ENCODE measurements around the gene ZMAT5. TPM values are rescaled to one million over a fixed set of nuclear protein-coding genes. Genes with fewer than 3 reads are reported as not detected.

The ZMAT5 gene
- total RNA-seq, 1 experiment from 2014 or later: 38.2 TPM

GRCh38 chr22:29753808-29754657, 12.8 kb downstream of the ZMAT5 start:
- DNase-seq (ENCODE audit: low read depth): peak; percentile 11

DNA sequence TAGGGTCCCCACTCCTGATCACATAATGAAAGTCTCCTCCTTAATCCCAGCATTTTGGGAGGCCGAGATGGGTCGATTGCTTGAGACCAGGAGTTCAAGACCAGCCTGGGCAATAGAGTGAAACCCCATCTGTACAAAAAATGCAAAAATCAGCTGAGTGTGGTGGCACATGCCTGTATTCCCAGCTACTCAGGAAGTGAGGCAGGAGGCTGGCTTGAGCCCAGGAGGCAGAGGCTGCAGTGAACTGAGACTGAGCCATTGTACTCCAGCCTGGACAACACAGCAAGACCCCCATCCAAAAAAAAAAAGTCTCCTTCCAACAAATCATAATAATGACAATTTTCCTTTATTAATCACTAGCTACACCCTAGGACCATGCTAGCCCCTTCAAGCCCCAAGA, 15.1 kb downstream of the ZMAT5 start:
- no peak for DNase-seq (ENCODE audit: low read depth)

- DNase-seq (ENCODE audit: low read depth): no peak
These were observed 16.0 kb downstream of the ZMAT5 start for GRCh38 chr22:29750559-29751538.

DNA sequence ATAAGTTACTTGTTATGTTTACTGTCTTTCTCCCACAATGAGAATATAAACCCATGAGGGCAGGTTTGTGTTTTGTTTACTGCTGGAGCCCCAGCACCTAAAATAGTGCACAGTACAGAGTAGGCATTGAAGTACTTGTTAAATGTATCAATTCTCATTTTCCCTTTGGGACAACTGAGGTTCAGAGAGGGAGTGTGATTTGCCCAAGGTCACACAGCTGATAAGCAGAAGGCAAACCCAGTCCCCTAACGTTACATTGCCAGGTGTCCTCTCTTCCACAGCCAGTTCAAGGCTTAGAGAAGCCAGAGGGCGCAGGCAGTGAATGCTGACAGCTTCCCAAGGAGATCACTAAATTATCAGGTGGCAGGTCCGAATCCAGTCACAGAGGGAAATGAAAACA, 16.8 kb downstream of the ZMAT5 start:
- no peak for DNase-seq (ENCODE audit: low read depth)

- DNase-seq (ENCODE audit: low read depth): no peak
These were observed 18.4 kb downstream of the ZMAT5 start for GRCh38 chr22:29748248-29748893.

GRCh38 chr22:29747832-29748231, 19.0 kb downstream of the ZMAT5 start:
- no peak for DNase-seq (ENCODE audit: low read depth)

DNA sequence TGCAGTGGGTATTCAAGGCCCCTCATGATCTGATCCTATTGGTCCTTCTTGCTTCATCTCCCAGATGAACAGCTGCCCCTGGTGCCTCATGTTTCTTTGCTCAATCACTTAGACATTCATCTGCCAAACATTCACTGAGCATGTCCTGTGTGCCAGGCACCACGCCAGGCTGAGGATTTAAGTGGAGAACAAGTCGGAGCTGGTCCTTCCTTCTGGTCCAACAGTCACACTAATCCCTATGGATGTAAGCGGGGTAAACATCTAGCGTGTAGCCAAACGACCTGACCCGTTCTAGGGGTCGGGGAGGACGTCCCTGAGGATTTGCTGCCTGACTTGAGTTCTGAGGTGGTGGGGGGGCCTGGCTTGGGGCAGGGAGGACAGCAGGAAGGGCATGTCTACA, 21.9 kb downstream of the ZMAT5 start:
- peak; percentile 97 for DNase-seq (ENCODE audit: low read depth)

DNA sequence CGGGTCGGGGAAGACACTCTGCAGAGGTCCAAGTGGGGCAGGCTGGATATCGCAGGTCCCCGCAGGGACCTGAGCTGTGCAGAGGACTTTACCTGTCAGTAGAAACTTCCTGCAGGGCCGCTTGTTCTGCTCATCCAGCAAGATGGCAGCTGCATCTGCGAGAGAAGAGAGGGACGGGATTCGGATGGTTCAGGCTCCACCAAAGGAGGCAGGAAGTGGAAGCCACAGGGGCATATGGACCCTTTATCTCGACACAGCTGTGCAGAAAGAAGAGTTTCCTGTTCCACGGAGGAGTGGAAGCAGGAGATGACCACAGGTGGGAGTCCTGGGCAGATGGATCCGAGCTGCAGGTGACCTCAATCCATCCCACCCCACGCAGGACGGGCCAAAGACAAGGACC, 24.5 kb downstream of the ZMAT5 start:
- DNase-seq (ENCODE audit: low read depth): no peak

GRCh38 chr22:29741926-29742325, 24.9 kb downstream of the ZMAT5 start:
- no peak for DNase-seq (ENCODE audit: low read depth)

- DNase-seq (ENCODE audit: low read depth): no peak
These were observed 26.6 kb downstream of the ZMAT5 start for GRCh38 chr22:29740216-29740615.

- DNase-seq (ENCODE audit: low read depth): no peak
These were observed 27.4 kb downstream of the ZMAT5 start for GRCh38 chr22:29739346-29739875.

DNA sequence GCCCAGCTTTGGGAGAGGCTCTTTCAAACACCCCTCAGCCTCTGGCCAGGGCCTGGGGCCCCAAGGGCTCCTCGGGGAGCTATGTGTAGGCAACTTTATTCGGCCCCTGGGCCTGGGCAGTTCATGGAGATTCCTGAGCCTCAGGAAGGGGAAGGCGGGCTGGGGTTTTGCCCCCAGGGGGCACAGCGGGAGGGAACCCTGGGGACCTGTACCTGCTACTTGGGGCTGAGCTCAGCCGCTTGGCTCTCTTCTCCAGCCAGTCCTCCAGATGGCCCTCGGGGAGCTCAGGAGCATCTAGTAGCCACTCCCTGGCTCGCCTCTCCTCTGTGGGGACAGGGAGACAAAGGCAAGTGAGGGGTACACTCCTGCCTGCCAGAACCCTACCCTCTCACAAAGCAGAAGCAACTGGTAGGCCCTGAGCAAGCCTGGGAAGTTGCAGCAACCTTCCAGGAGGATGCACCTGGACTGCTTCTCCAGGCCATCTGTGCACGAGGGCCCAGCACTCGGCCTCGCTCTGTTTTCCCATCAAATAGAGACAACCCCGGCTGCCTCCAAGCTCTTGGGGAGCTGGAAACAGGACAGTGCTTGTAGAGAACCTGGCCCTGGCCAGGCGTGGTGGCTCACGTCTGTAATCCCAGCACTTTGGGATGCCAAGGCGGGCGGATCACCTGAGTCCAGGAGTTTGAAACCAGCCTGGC, 28.5 kb downstream of the ZMAT5 start:
- DNase-seq (ENCODE audit: low read depth): no peak

- no peak for DNase-seq (ENCODE audit: low read depth)
These were observed 29.3 kb downstream of the ZMAT5 start for GRCh38 chr22:29737251-29738117.

GRCh38 chr22:29735416-29735815, 31.4 kb downstream of the ZMAT5 start:
- DNase-seq (ENCODE audit: low read depth): no peak

GRCh38 chr22:29734838-29735237, 32.0 kb downstream of the ZMAT5 start:
- no peak for DNase-seq (ENCODE audit: low read depth)

GRCh38 chr22:29734406-29734805, 32.4 kb downstream of the ZMAT5 start:
- no peak for DNase-seq (ENCODE audit: low read depth)

DNA sequence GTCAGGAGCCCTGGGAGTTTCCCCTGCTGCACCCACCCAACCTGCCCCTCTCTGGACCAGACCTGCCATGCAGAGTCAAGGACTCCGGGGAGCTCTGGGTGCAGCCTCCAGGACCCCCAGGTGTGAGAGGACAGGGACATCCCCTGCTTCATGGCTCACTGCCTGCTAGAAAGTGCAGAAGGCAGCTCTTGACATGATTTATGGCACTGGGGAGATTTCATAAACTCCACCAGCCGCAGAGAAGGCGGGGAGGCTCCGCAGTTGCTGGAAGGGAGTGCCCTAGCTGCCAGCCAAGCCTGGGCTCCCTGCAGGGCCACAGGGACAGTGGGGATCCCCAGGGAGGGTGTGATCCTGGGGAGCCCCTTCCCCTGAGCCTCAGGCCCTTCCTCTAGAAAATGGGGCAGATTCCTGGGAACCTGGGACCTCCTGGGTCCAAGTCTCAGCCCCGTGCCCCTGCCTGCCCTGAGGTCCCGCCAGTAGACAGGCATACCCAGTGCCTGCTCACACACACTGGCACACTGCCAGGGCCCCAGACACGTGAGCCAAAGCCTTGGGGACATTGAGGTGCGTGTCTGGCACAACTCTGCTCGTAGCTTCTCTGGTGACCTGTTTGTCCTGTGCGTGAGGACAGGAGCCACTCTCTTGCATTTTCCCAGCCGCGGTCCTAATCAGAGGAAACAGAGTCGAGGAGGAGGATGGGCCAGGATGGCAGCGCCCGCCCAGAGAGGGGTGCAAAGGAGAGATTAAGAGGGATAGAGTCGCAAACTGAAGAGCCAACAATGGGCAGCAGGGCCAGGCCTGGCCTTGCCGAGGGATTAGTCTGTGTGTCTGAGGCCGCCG, 33.2 kb downstream of the ZMAT5 start:
- no peak for DNase-seq (ENCODE audit: low read depth)

DNA sequence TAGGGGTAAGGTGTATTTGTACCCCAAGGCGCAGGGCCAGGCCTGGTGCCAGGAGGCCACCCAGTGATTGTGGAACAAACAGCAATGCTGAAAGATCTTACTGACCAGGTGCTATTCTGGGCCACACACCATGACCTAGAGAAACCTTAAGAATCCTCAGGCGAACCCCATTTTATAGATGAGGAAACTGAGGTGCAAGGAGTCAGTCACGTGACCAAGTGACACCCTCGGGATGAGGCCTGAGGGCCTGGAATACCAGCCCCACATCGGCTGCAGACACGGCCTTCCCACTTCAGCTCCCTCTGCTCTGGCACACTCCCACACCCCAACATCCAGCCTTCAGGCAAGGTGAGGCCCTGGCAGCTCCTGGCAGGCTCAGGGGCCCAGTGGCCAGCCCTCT, 33.9 kb downstream of the ZMAT5 start:
- no peak for DNase-seq (ENCODE audit: low read depth)

Measured in LHCN-M2 (cell line).